ENCODE data around the gene SYT14. TPM values are rescaled to one million over a fixed set of nuclear protein-coding genes. Genes with fewer than 3 reads are reported as not detected.

SYT14 gene
- total RNA-seq, 1 experiment from 2014 or later: 10.3 TPM

- Histone ChIP-seq H3K23me2 (ENCODE audit: insufficient read length, low read depth, low read length, poor library complexity, severe bottlenecking) (no peaks in the 10 kb centered on the region), H3K18ac (ENCODE audit: insufficient read length, low read depth, low read length) (no peak overlapping the region), H3K79me2 (ENCODE audit: insufficient read depth, low read length) (no peaks in the 10 kb centered on the region), H4K20me1 (ENCODE audit: control insufficient read depth, insufficient read depth, insufficient read length) (no peaks in the 10 kb centered on the region), H3K9me3 (ENCODE audit: control insufficient read depth, low read depth, low read length) (no peaks in the 10 kb centered on the region), H3K27me3 (ENCODE audit: insufficient read depth, low read length) (no peaks in the 10 kb centered on the region), H3K9ac (ENCODE audit: extremely low read depth, insufficient read length, low read length) (no peak overlapping the region), H3K23ac (ENCODE audit: insufficient read length, low read depth, low read length) (no peak overlapping the region), H4K91ac (ENCODE audit: insufficient read length, low read depth, low read length) (no peak overlapping the region), H2BK12ac (ENCODE audit: insufficient read length, low read depth, low read length) (no peak overlapping the region), H2BK15ac (ENCODE audit: low read depth, low read length) (no peak overlapping the region), H3K4ac (ENCODE audit: low read depth, low read length) (no peak overlapping the region), H3K56ac (ENCODE audit: insufficient read length, low read depth, low read length) (no peak overlapping the region), H3K79me1 (ENCODE audit: insufficient read depth, low read depth, low read length, poor library complexity, severe bottlenecking) (no peaks in the 10 kb centered on the region), H4K5ac (ENCODE audit: insufficient read length, low read depth, low read length) (no peak overlapping the region), H2AFZ (ENCODE audit: low read length) (no peak overlapping the region), H3T11ph (ENCODE audit: low read length) (no peak overlapping the region), H2BK5ac (ENCODE audit: insufficient read length, low read length) (no peak overlapping the region), H4K8ac (replicated peaks; ENCODE audit: insufficient read length, low read depth, low read length) (no peak overlapping the region), H2AK5ac (ENCODE audit: insufficient read length, low read length) (no peak overlapping the region), H3K27ac (ENCODE audit: insufficient read length, low read depth, low read length) (no peak overlapping the region), H3K14ac (ENCODE audit: insufficient read depth, low read length) (no peak overlapping the region), H2BK20ac (ENCODE audit: low read depth, low read length, poor library complexity, severe bottlenecking) (no peak overlapping the region), H2BK120ac (ENCODE audit: low read depth, low read length, poor library complexity, severe bottlenecking) (no peak overlapping the region), H3K4me1 (ENCODE audit: insufficient read depth, low read length) (no peaks in the 10 kb centered on the region), H3K4me2 (ENCODE audit: insufficient read depth, insufficient read length, low read length) (no peak overlapping the region)
- TF ChIP-seq CTCF (conservative IDR thresholded peaks at IDR 0.05): no peak
- Mint-ChIP-seq H3K4me1 (no peaks in the 10 kb centered on the region), H3K27ac (no peak overlapping the region), H3K9me3 (peaks cover 0 to 3% of the 10 kb centered on the region in 2 experiments; a peak in 2 of 5 replicates), H3K27me3 (ENCODE audit: low read depth) (no peaks in the 10 kb centered on the region), H3K36me3 (ENCODE audit: insufficient read depth in 1 of 3, low read depth in 3 of 3) (peaks cover 4 to 14% (median 12%) of the 10 kb centered on the region in 3 experiments), H3K4me3 (no peak overlapping the region)
- no CpG with 5 or more reads among the region's 1 CpG for WGBS (ENCODE audit: extremely low coverage, insufficient read length, low lambda C conversion rate)
- no peak for DNase-seq
Observed at GRCh38 chr1:210085359-210085758, 147.3 kb downstream of the SYT14 start.
